ENCODE measurements around the gene WASF2. TPM values are rescaled to one million over a fixed set of nuclear protein-coding genes. Genes with fewer than 3 reads are reported as not detected.

WASF2 gene
- total RNA-seq, 1 experiment from 2014 or later = 65.9 TPM

DNA sequence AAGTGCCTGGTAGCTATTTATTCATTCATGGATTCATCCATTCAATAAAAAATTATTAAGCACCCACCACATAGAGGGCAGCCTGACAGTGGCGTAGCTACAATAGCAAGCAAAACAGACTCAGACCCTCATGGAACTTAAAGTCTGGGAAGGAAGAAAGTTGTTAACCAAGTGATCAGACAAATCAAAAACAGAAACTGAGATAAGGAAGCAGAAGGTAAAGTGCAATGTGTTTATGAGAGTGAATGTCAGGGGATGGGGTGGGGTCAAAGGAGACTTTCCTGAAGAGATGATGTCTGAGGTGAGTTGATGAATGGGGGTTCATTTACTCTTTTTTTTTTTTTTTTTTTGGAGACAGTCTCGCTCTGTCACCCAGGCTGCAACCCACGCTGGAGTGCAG, 2.8 kb upstream of the WASF2 start:
- Histone ChIP-seq H4K20me1 (ENCODE audit: control insufficient read depth, insufficient read depth, insufficient read length) (no peaks in the 10 kb centered on the region), H3K56ac (ENCODE audit: insufficient read length, low read depth, low read length) (no peak overlapping the region), H3K79me2 (ENCODE audit: insufficient read depth, low read length) (peaks cover 2% of the 10 kb centered on the region; the same call in 1 of the 2 replicates), H3K27me3 (ENCODE audit: insufficient read depth, low read length) (no peaks in the 10 kb centered on the region), H2BK20ac (ENCODE audit: low read depth, low read length, poor library complexity, severe bottlenecking) (no peak overlapping the region), H3K23me2 (ENCODE audit: insufficient read length, low read depth, low read length, poor library complexity, severe bottlenecking) (peaks cover 4% of the 10 kb centered on the region), H4K5ac (ENCODE audit: insufficient read length, low read depth, low read length) (no peak overlapping the region), H2BK120ac (ENCODE audit: low read depth, low read length, poor library complexity, severe bottlenecking) (no peak overlapping the region), H3K18ac (ENCODE audit: insufficient read length, low read depth, low read length) (no peak overlapping the region), H3K4ac (ENCODE audit: low read depth, low read length) (no peak overlapping the region), H2BK12ac (ENCODE audit: insufficient read length, low read depth, low read length) (no peak overlapping the region), H4K8ac (replicated peaks; ENCODE audit: insufficient read length, low read depth, low read length) (no peak overlapping the region), H2AFZ (ENCODE audit: low read length) (no peak overlapping the region), H3K9ac (ENCODE audit: extremely low read depth, insufficient read length, low read length) (no peak overlapping the region), H3K9me3 (ENCODE audit: control insufficient read depth, low read depth, low read length) (no peaks in the 10 kb centered on the region), H3K4me2 (ENCODE audit: insufficient read depth, insufficient read length, low read length) (no peak overlapping the region), H2BK5ac (ENCODE audit: insufficient read length, low read length) (no peak overlapping the region), H3T11ph (ENCODE audit: low read length) (no peak overlapping the region), H2AK5ac (ENCODE audit: insufficient read length, low read length) (no peak overlapping the region), H3K14ac (ENCODE audit: insufficient read depth, low read length) (no peak overlapping the region), H3K79me1 (ENCODE audit: insufficient read depth, low read depth, low read length, poor library complexity, severe bottlenecking) (no peaks in the 10 kb centered on the region), H3K23ac (ENCODE audit: insufficient read length, low read depth, low read length) (no peak overlapping the region), H3K27ac (ENCODE audit: insufficient read length, low read depth, low read length) (no peak overlapping the region), H4K91ac (ENCODE audit: insufficient read length, low read depth, low read length) (no peak overlapping the region), H2BK15ac (ENCODE audit: low read depth, low read length) (no peak overlapping the region), H3K4me1 (ENCODE audit: insufficient read depth, low read length) (peaks cover 4% of the 10 kb centered on the region)
- Mint-ChIP-seq H3K4me3 (no peak overlapping the region), H3K4me1 (peaks cover 26 to 50% of the 10 kb centered on the region in 2 experiments), H3K27me3 (ENCODE audit: low read depth) (no peaks in the 10 kb centered on the region; the same call in 1 of the 2 replicates), H3K9me3 (no peaks in the 10 kb centered on the region), H3K27ac (peak overlapping the region in 2 of 3 experiments; percentile 0 to 40; a peak in 3 of 7 replicates), H3K36me3 (ENCODE audit: insufficient read depth in 1 of 3, low read depth in 3 of 3) (no peaks in the 10 kb centered on the region; a peak in 1 of 7 replicates)
- TF ChIP-seq, protein P1, sequence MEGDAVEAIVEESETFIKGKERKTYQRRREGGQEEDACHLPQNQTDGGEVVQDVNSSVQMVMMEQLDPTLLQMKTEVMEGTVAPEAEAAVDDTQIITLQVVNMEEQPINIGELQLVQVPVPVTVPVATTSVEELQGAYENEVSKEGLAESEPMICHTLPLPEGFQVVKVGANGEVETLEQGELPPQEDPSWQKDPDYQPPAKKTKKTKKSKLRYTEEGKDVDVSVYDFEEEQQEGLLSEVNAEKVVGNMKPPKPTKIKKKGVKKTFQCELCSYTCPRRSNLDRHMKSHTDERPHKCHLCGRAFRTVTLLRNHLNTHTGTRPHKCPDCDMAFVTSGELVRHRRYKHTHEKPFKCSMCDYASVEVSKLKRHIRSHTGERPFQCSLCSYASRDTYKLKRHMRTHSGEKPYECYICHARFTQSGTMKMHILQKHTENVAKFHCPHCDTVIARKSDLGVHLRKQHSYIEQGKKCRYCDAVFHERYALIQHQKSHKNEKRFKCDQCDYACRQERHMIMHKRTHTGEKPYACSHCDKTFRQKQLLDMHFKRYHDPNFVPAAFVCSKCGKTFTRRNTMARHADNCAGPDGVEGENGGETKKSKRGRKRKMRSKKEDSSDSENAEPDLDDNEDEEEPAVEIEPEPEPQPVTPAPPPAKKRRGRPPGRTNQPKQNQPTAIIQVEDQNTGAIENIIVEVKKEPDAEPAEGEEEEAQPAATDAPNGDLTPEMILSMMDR (conservative IDR thresholded peaks at IDR 0.05) = no peak
- WGBS (ENCODE audit: extremely low coverage, insufficient read length, low lambda C conversion rate) = no CpG with 5 or more reads among the region's 3 CpGs
- no peak for DNase-seq
